ENCODE measurements around the gene CAMK1D. TPM values are rescaled to one million over a fixed set of nuclear protein-coding genes. Genes with fewer than 3 reads are reported as not detected.

CAMK1D gene
- polyA plus RNA-seq, 1 of the 3 experiments (the other 2 are of a cell fraction), result 4.1 TPM

- peak; percentile 73; the same call in 1 of the 2 replicates for TF ChIP-seq MAX (IDR thresholded peaks at IDR 0.05; ENCODE audit: low read depth)
Measured at GRCh38 chr10:12448729-12449391, 99.5 kb downstream of the CAMK1D start (continued).

GRCh38 chr10:12455318-12455717 is 106.0 kb downstream of the CAMK1D start:
- Histone ChIP-seq H3K9me2 (no peaks in the 10 kb centered on the region), H3K4me1 (ENCODE audit: control insufficient read depth in 1 of 2, insufficient read depth in 2 of 2, low read depth in 1 of 2, low read length in 1 of 2) (peaks cover 0 to 15% of the 10 kb centered on the region in 2 experiments; a peak in 1 of 4 replicates), H3K27ac (ENCODE audit: low read depth in 2 of 2, low read length in 1 of 2) (no peak overlapping the region), H3K4me2 (no peak overlapping the region), H3K9me3 (no peaks in the 10 kb centered on the region), H3K36me3 (replicated peaks in 1 of 2; ENCODE audit: control insufficient read depth in 1 of 2, insufficient read depth in 2 of 2, low read length in 1 of 2) (no peaks in the 10 kb centered on the region), H4K20me1 (ENCODE audit: insufficient read depth) (no peaks in the 10 kb centered on the region), H2AFZ (ENCODE audit: low read depth) (no peak overlapping the region), H3F3A (replicated peaks; ENCODE audit: insufficient read depth) (peaks cover 5% of the 10 kb centered on the region), H3K27me3 (ENCODE audit: insufficient read depth) (no peaks in the 10 kb centered on the region), H3K79me2 (ENCODE audit: insufficient read depth) (no peaks in the 10 kb centered on the region), H3K4me3 (ENCODE audit: low read depth in 2 of 2, low read length in 1 of 2) (no peak overlapping the region), H3K9ac (no peak overlapping the region)
- ChIA-PET POLR2A (no interaction called here), CTCF (interaction anchor here (1.7 kb wide), 1 partner anchor 192 kb away, joined by 3 read pairs; no protein-coding TSS in a partner anchor)
- TF ChIP-seq GATA2 (CRISPR knock-in tag; IDR thresholded peaks at IDR 0.05) (no peak), MEF2A (IDR thresholded peaks at IDR 0.05; ENCODE audit: borderline replicate concordance, low read depth) (no peak), CTCF (IDR thresholded peaks at IDR 0.05) (no peak)
- 92% methylated on average over 5 of the region's 5 CpGs for WGBS (ENCODE audit: low lambda C conversion rate)
- DNase-seq, result no peak

- H3F3A ChIP-seq (replicated peaks; ENCODE audit: insufficient read depth), result peaks cover 5% of the 10 kb centered on the region
- H3K4me3 ChIP-seq (ENCODE audit: low read depth in 2 of 2, low read length in 1 of 2), result no peak overlapping the region
- DNase-seq, result no peak
- ChIA-PET CTCF (no interaction called here), POLR2A (no interaction called here)
- H3K27ac ChIP-seq (ENCODE audit: low read depth in 2 of 2, low read length in 1 of 2), result no peak overlapping the region
- H3K4me2 ChIP-seq, result no peak overlapping the region
- no peaks in the 10 kb centered on the region for H4K20me1 ChIP-seq (ENCODE audit: insufficient read depth)
- 82% methylated on average over 4 of the region's 4 CpGs for WGBS (ENCODE audit: low lambda C conversion rate)
- no peak overlapping the region for H3K9ac ChIP-seq
- H3K27me3 ChIP-seq (ENCODE audit: insufficient read depth), result no peaks in the 10 kb centered on the region
- H3K36me3 ChIP-seq (replicated peaks in 1 of 2; ENCODE audit: control insufficient read depth in 1 of 2, insufficient read depth in 2 of 2, low read length in 1 of 2), result no peaks in the 10 kb centered on the region
- no peak for TF ChIP-seq FOXJ3 (CRISPR knock-in tag; IDR thresholded peaks at IDR 0.05)
- TF ChIP-seq POLR2AphosphoS5 (IDR thresholded peaks at IDR 0.05; ENCODE audit: low read depth, low read length), result no peak
- TF ChIP-seq JUND (IDR thresholded peaks at IDR 0.05), result no peak
- no peak for TF ChIP-seq MAX (IDR thresholded peaks at IDR 0.05; ENCODE audit: low read depth)
- no peak for TF ChIP-seq NFIC (IDR thresholded peaks at IDR 0.05; ENCODE audit: borderline replicate concordance)
- no peak for TF ChIP-seq USF1 (IDR thresholded peaks at IDR 0.05; ENCODE audit: borderline replicate concordance, low read depth)
- no peak for TF ChIP-seq ELF1 (IDR thresholded peaks at IDR 0.05)
- no peak for TF ChIP-seq YY1 (IDR thresholded peaks at IDR 0.05; ENCODE audit: low read depth)
- TF ChIP-seq REST (IDR thresholded peaks at IDR 0.05; ENCODE audit: low read depth, low read length), result no peak
- no peak for TF ChIP-seq FOXM1 (IDR thresholded peaks at IDR 0.05; ENCODE audit: low read depth)
- no peak for TF ChIP-seq GABPA (IDR thresholded peaks at IDR 0.05; ENCODE audit: low read depth)
- TF ChIP-seq FOSL2 (IDR thresholded peaks at IDR 0.05; ENCODE audit: borderline replicate concordance, low read depth), result no peak
- no peak for TF ChIP-seq SIN3A (IDR thresholded peaks at IDR 0.05; ENCODE audit: borderline replicate concordance, low read depth, low read length)
- no peak for TF ChIP-seq RFX5 (IDR thresholded peaks at IDR 0.05; ENCODE audit: low read length)
- TF ChIP-seq MEF2A (IDR thresholded peaks at IDR 0.05; ENCODE audit: borderline replicate concordance, low read depth), result no peak
- no peak for TF ChIP-seq RXRA (IDR thresholded peaks at IDR 0.05; ENCODE audit: borderline replicate concordance, low read depth)
- no peak for TF ChIP-seq RAD21 (IDR thresholded peaks at IDR 0.05; ENCODE audit: low read length)
- no peaks in the 10 kb centered on the region for H3K79me2 ChIP-seq (ENCODE audit: insufficient read depth)
- H3K4me1 ChIP-seq (ENCODE audit: control insufficient read depth in 1 of 2, insufficient read depth in 2 of 2, low read depth in 1 of 2, low read length in 1 of 2), result peaks cover 0 to 15% of the 10 kb centered on the region in 2 experiments; a peak in 1 of 4 replicates
- H2AFZ ChIP-seq (ENCODE audit: low read depth), result no peak overlapping the region
- no peaks in the 10 kb centered on the region for H3K9me3 ChIP-seq
- H3K9me2 ChIP-seq, result no peaks in the 10 kb centered on the region
Measured at GRCh38 chr10:12455766-12456165, 106.4 kb downstream of the CAMK1D start.

Measured in SK-N-SH (cell line).